ENCODE results near the gene UGGT1.

The UGGT1 gene

DNA sequence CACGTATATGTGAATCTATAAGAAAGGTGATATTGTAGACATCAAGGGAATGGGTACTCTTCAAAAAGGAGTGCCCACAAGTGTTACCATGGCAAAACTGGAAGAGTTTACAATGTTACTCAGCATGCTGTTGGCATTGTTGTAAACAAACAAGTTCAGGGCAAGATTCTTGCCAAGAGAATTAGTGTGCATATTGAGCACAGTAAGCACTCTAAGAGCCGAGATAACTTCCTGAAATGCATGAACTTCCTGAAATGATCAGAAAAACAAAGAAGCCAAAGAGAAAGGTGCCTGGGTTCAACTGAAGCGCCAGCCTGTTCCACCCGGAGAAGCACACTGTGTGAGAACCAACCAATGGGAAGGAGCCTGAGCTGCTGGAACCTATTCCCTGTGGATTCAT, 126.7 kb downstream of the UGGT1 start:
- Histone ChIP-seq H3K27me3 (no peaks in the 10 kb centered on the region), H3K36me3 (no peaks in the 10 kb centered on the region), H3K4me1 (no peaks in the 10 kb centered on the region), H3K9me3 (no peaks in the 10 kb centered on the region), H3K4me3 (ENCODE audit: low read depth, low read length) (no peak overlapping the region)
- DNase-seq = no peak
- TF ChIP-seq, protein P1, sequence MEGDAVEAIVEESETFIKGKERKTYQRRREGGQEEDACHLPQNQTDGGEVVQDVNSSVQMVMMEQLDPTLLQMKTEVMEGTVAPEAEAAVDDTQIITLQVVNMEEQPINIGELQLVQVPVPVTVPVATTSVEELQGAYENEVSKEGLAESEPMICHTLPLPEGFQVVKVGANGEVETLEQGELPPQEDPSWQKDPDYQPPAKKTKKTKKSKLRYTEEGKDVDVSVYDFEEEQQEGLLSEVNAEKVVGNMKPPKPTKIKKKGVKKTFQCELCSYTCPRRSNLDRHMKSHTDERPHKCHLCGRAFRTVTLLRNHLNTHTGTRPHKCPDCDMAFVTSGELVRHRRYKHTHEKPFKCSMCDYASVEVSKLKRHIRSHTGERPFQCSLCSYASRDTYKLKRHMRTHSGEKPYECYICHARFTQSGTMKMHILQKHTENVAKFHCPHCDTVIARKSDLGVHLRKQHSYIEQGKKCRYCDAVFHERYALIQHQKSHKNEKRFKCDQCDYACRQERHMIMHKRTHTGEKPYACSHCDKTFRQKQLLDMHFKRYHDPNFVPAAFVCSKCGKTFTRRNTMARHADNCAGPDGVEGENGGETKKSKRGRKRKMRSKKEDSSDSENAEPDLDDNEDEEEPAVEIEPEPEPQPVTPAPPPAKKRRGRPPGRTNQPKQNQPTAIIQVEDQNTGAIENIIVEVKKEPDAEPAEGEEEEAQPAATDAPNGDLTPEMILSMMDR (IDR thresholded peaks at IDR 0.05; ENCODE audit: low read depth, low read length) = no peak

DNA sequence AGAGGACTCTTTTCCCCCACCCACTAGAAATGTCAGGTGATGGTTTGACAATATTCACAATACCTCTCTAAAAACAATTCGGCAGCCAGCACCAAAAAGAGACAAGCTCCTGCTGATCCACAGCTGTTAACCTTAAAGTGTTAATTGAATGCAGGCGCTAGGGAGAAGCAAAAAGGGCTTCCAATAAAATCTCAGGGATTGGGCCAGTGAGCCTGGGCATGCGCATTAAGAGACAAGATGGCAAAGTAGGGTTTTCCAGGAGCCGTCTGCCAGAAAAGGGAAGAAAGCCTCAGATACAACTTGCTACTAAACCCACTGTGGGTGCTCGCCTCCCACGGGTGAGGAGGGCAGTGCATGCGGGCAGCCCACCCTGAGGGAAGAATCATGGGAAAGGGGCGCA, 128.9 kb downstream of the UGGT1 start:
- TF ChIP-seq, protein P1 (IDR thresholded peaks at IDR 0.05; ENCODE audit: low read depth, low read length) = no peak

GRCh38 chr2:128227862-128228261, 136.9 kb downstream of the UGGT1 start:
- H3K36me3 ChIP-seq = no peaks in the 10 kb centered on the region
- DNase-seq = no peak
- TF ChIP-seq, protein P1 (IDR thresholded peaks at IDR 0.05; ENCODE audit: low read depth, low read length) = no peak
- H3K4me3 ChIP-seq (ENCODE audit: low read depth, low read length) = no peak overlapping the region
- no peaks in the 10 kb centered on the region for H3K27me3 ChIP-seq
- no peaks in the 10 kb centered on the region for H3K4me1 ChIP-seq
- no peaks in the 10 kb centered on the region for H3K9me3 ChIP-seq

More for the DNA sequence above, 128.9 kb downstream of the UGGT1 start:
- DNase-seq = no peak
- no peak overlapping the region for H3K4me3 ChIP-seq (ENCODE audit: low read depth, low read length)
- no peaks in the 10 kb centered on the region for H3K27me3 ChIP-seq
- no peaks in the 10 kb centered on the region for H3K9me3 ChIP-seq
- H3K4me1 ChIP-seq = no peaks in the 10 kb centered on the region
- no peaks in the 10 kb centered on the region for H3K36me3 ChIP-seq

DNA sequence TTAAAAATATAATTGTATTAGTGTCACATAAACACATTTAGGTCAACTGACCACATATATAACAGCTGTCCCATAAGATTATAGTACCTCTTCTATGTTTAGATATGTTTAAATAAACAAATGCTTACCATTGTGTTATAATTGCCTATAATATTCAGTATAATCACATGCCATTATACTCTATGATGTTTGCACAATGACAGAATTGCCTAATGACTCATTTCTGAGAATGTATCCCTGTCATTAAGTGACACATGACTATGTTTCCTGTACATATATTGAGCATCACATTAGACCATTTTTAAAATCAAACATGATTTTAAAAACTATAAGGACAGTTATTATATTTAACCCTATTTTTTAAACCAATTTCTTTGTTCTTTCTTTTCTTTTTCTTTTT, 137.9 kb downstream of the UGGT1 start:
- TF ChIP-seq, protein P1 (IDR thresholded peaks at IDR 0.05; ENCODE audit: low read depth, low read length) = no peak
- Histone ChIP-seq H3K4me1 (no peaks in the 10 kb centered on the region), H3K4me3 (ENCODE audit: low read depth, low read length) (no peak overlapping the region), H3K9me3 (no peaks in the 10 kb centered on the region), H3K36me3 (no peaks in the 10 kb centered on the region), H3K27me3 (no peaks in the 10 kb centered on the region)
- no peak for DNase-seq

- peak; percentile 86 for DNase-seq
- Histone ChIP-seq H3K9me3 (no peaks in the 10 kb centered on the region), H3K4me3 (ENCODE audit: low read depth, low read length) (peak overlapping the region; percentile 66), H3K27me3 (no peaks in the 10 kb centered on the region), H3K4me1 (no peaks in the 10 kb centered on the region), H3K36me3 (no peaks in the 10 kb centered on the region)
- TF ChIP-seq, protein P1 (IDR thresholded peaks at IDR 0.05; ENCODE audit: low read depth, low read length) = peak; percentile 66
Measured at GRCh38 chr2:128232965-128233789, 142.2 kb downstream of the UGGT1 start.

GRCh38 chr2:128233790-128234395, 142.9 kb downstream of the UGGT1 start:
- H3K4me1 ChIP-seq = no peaks in the 10 kb centered on the region
- no peaks in the 10 kb centered on the region for H3K9me3 ChIP-seq
- H3K27me3 ChIP-seq = no peaks in the 10 kb centered on the region
- H3K4me3 ChIP-seq (ENCODE audit: low read depth, low read length) = no peak overlapping the region; the same call in 1 of the 2 replicates
- no peaks in the 10 kb centered on the region for H3K36me3 ChIP-seq
- TF ChIP-seq, protein P1 (IDR thresholded peaks at IDR 0.05; ENCODE audit: low read depth, low read length) = no peak
- DNase-seq = no peak
